Stimulated activated CD8-positive, alpha-beta memory T cell treated with anti-CD3 and anti-CD28 coated beads, Interleukin-12 subunit alpha, Interleukin-12 subunit beta, amount 100 ng/mL, for 1 hour (primary cell): ENCODE measurements around the gene GRID2.
"Not testable (repeated sequence)": the region's sequence is repeated elsewhere in the genome, so short reads cannot be mapped to it uniquely, and the experiment has no call there.

Experiments
- DNase-seq: peaks from one replicate; pipeline ENCODE4 v3.0.0-alpha.2; 2020; ENCODE audit warnings: low read depth

The GRID2 gene

DNA sequence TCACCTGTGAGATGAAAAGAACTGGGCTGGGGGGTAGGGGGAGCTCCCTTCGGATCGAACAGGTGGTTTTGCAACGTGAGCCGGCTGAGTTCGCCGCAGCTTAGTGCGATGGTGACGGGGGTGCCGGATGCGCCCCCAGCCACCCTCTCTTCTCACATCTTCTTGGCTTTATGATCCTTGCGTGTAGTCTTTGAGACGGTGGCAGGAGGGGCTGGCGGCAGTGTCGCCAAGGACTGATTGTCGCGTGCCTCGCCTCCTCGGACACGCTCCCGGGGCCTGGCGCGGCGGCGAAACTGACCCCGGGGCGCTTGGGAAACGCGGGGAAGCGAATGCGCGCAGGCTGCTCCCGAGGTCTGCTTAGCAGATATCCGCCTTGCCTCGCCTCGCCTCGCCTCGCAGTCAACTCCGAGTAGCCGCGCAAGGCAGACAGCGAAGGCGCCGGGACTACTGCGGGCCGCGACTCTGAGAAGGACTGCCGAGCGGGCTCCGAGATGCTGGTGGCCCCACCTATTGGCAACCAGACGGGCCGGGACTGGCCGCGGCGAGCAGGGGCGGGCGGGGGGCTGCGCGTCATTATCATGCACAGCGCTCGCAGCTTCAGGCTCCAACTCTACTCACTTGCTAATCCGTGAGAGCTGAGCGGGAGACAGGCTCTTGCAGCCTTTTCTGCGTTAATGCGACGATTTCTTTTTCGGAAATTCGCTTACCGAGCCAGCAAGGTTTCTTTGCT, 1.5 kb downstream of the GRID2 start:
- DNase-seq = no peak

DNA sequence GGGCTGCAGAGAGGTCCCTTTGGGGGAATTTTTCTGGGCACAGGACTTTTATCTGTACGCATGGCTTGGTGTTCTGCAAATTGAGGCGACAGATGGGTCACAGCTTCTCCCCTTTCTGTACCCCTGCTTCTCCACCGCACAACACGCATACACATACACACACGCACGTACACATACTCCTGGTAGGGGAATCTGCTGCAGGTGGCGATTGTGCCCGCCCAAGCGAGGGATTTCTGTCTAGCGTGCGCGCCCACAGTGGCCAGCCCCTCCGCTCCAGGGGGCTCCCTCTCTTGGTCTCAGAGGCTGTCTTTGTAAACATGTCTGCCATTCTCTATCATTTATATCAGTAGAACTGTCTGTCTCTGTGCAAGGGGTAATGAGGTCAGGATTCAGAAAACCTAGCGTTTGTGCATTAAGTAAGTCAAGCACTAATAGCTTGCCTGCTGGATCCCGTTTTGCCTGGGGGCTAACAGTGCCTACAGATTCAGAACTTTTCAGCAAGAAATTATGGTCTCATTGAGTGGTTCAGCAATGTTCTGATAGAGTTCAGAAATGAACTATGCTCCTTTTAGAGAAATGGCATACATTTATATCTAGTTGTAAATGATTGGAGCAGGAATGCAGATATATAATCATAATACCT, 2.2 kb downstream of the GRID2 start:
- DNase-seq = no peak

DNA sequence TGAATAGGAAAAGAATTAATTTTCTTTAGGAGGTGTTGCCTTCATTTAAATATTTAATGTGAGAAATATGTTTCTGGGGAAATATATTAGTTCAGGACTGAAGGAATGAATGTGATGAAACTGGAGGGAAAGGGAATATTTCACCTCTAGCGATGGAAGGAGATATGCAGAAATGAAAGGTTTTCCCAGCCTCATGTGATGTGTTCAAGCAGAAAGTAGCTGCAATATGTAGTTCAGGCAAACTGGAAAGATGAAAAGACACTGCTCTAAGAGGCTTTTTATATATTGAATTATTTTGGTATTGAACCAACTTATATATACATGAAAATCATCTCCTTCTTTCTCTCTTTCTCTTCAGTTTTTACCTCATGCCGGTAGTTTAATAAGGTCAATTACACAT, 3.4 kb downstream of the GRID2 start:
- DNase-seq = no peak

DNA sequence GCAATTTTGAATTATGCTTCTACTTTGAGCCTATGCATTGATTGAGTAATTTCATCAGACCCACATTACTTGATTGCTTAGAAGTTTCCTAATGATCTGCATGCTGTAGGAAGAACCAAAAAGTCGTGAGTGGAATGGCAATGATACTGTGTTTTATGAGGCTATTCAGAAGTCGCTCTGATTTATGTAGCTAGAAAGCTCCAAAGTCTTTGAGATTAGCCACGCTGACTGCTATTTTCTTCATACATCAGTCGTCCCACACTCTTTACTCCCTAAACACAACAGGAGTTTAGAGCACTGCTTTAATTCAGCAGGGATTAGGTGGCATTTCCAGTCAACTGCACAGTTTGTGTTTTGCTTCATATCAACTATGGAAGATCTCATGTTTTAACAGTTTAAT, 4.1 kb downstream of the GRID2 start:
- DNase-seq = no peak

DNA sequence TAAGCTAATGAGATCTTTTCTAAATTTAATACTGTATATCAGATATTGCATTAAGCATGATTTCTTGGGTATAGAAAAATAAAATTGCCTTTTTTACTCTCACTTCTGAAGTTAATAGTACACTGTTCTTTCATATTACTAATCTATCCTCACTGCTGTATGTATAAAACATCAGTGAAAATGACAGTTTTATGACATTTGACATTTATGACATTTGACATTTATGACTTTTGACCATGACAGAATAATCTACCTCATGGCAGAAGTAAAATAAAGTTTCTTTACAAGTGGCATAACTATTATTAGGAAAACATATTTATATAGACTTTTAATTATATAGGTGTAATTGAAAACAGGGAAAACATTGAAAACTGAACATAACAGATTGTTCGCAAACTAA, 13.3 kb downstream of the GRID2 start:
- DNase-seq = no peak

DNA sequence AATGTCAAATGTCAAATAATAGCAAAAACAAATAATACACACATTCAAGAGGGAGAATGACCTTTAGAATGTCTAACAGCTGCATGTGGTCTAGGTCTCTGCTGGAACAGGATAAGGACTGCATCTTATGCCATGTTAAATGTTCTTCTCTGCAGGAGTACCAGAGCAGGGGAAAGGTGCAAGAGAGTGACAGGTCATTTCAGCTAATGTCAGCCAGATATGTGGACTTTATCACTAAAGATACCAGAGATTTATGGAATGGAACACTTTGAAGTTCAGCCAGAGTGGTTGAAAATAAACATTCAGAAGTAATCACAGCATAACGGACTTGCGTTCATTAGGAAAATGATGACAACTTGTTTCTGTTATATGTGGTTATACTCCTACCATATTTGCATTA, 24.3 kb downstream of the GRID2 start:
- DNase-seq = no peak

DNA sequence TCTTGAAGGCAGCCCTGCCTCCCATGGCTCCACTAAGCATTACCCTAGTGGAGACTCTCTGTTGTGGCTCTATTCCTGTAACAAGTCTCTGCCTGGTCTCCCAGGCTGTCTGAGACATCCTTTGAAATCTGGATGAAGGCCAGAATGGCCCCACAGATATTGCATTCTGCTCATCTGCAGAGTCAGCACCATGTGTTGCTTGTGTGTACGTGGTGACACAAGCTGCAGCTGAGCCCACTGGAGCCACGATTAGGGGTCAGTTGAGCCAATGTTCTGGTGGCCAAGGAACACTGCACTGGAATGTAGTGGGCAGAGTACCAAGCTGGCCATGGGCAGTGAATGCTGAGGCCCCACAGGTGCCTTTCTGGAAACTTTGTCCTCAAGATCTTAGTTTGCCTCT, 29.2 kb downstream of the GRID2 start:
- DNase-seq = no peak

DNA sequence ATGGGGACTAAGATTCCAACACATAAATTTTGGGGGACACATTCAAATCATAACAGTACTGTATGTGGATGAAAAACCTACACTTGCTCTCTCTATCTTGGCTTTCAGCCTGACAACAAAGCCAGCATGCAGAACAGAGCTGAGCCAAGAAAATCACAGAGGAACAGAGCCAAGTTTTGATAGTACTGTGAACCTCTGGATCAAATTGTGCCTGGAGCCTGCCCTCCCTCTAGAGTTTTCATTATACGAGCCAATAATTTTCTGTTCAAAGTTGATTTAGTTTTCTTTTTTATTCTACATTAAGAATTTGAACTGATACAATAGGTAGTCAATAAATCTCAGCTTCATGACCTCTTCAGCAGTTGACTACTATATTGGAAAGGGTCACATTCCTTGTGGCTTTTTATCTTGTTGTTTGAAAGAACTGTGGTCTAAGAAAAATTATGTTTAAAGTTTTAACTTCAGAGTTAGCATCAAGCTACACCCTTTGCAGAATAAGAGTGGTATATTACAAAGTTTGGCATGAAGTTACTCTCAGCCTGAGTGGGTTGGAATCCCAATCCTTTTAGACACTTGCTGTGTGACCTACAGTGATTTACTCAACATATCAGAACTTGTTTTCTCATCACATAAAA, 31.1 kb downstream of the GRID2 start:
- no peak for DNase-seq

DNA sequence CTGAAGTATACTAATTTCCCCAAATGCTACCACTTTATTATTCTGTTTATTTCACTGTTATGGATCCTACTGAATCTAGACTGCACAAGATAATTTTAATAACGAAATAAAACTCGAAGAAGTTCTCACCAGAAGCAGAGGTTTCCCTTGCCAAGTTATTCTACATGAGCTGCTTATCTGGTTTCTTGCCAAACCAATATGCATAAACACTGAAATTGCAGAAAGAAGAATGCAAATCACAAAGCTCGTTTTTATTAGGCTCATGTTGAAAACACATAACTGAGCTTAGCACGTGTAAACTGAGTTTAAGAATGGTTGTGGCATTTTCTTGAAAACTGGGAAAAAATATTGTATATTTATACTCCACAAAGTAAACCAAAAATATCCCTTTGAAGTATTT, 35.9 kb downstream of the GRID2 start:
- no peak for DNase-seq

DNA sequence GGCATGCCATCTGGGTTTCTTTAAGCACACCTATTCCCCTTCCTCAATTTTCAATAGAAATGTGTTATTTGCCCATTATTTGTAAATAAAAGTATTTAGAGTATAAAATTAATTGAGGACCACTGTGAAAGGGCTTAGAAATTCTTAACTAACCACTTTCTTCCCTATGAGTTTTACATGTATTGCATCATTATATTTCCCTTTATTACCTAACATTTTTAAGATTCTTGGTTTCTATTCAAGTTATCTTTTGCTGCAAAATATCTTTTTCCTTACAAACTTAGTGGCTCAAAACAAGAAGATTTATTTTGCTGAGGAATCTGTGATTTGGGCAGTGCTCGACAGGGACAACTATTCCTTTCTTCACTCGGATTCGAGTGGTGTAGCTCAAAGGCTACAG, 40.5 kb downstream of the GRID2 start:
- no peak for DNase-seq

DNA sequence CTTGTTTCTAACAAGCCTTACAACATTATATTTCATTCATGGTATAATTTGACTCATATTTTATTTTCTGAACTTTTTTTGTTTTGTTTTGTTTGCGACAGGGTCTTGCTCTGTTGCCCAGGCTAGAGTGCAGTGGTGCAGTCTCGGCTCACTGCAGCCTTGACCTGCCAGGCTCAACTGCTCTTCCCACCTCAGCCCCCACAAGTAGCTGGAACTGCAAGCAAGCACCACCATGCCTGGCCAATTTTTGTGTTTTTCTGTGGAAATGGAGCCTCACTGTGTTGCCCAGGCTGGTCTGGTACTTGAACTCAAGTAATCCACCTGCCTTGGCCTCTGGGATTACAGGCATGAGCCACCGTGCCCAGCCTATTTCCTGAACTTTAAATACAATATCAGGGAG, 42.5 kb downstream of the GRID2 start:
- DNase-seq = no peak

DNA sequence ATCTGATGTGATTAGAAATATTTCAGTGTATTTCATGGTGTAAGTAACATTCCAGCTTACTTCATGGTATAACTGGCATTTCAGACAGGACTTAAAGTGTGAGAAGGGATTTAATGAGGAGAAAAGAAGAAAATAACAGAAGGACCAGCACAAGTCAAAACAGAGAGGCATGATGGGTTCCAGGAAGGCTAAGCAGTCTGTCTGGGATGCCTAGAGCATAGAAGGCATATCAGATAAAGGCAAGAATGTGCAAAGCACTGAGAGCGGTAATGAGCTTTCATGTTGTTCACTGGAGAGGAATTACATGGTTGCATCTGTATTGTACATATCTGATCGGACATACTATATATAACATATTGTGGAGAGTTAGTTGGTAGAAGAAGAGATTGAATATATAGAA, 54.2 kb downstream of the GRID2 start:
- no peak for DNase-seq

DNA sequence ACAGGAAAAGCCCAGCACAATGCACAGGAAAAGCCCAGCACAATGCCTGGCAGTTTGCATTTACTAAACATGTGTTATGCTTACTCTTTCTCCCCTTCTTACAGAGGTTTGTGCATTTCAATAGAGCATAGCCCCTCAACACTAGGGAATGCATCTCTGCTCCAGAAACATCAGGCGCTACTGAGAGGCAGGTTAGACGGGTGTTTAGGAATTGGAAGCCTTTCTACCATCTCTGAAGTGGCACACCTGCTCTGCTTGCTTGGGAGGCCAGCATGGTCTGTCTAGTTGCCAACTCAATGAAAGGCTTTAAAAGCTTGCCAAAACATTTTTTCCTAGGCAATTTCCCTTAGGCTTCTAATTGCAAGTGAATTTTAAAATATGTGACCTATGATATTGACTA, 55.7 kb downstream of the GRID2 start:
- no peak for DNase-seq

DNA sequence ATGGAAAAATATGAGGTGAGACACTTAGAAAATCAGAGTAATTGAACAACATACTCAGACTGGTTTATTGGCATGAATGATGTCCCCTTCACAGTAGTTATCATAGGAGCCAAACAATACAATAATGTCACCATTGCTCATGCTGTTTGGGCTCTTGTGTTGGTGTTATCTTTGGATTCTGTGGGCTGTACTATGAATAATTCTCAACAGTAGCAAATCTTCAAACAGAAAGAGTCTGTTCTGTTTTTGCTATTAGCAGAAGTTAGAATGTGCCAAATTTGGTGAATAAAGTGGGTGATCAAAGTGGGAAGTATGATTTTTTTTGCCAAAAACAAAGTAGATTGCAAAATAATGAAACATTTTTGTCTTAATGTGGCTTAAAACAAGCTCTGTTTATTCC, 58.3 kb downstream of the GRID2 start:
- no peak for DNase-seq

DNA sequence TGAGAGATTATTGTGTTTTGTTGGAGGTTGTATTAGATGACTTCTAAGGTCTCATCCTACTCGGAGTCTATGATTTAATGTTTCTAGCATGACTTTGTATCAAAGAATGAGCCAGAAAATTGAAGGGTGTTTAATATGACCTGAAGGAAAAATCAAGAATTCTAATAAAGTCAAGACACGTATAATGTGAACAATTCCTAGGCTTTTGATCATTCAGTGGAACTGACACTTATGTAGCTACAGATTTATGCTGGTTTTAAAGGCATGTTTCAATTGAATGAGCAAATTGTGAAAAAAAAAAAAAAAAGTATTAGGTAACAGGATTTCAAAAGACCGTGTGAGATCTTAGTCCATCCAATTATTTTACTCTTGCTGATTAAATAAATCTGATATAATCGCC, 64.9 kb downstream of the GRID2 start:
- no peak for DNase-seq

DNA sequence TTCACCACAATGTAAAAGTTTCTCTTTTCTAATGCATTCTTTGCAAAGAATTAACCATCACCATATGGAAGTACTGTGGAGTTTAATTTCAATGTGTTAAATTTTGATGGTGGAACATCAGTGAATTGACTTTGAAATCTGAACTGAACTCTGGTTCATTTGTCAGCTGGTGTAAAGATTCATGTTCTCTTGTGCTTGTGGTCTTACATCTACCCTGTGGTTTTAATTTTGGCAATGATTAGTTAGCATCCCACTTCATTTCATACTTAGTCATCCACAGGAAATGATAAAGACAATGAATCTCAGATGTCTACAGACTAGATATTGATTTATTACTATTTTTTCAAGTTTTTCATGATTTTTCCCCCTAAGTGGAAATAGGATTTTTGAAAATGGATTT, 77.8 kb downstream of the GRID2 start:
- no peak for DNase-seq

DNA sequence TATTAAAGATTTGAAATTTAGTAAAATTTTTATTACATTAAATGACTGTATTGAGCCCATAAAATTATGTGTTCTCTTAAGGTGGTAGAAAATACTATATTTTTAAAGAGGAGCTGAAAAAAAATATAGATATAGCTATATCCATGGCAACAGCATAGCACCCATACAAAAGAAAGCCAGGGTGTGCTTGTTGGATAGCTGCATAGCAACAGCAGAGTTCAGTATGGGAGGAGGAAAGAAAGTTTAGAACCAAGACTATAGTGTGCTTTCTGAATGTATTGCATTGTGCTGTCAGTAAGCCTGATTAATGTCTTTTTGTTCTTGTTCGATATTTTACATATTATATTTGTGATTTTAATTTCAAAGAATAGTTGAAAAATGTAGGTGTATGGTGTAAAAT, 78.4 kb downstream of the GRID2 start:
- no peak for DNase-seq

DNA sequence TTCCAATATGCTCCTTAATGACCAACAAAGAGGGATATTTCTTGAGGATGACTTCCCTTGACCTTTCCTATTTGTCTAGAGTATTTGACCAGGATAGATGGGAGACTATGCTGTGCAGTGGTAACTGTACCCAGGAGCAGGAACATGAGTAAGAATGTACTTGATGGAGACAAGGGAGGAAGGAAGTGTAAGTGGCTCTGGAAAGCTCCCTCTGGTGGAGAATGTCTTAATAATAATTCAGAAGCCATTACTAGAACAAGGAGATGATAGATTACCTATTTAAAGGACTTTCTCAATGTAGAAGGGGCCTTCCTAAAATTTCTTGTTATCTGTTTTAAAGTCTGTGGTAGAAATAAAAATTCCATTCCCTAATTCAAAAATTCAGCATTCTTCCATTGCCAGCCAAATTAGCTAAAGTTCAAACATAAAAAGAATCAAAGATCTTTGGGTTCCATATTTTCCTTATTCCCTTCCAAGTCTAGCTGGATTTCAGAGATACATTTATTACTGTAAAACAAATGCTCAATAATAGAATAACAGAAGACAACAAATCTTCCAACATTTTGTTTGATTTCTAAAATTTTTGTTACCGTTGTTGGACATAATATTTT, 83.8 kb downstream of the GRID2 start:
- no peak for DNase-seq

DNA sequence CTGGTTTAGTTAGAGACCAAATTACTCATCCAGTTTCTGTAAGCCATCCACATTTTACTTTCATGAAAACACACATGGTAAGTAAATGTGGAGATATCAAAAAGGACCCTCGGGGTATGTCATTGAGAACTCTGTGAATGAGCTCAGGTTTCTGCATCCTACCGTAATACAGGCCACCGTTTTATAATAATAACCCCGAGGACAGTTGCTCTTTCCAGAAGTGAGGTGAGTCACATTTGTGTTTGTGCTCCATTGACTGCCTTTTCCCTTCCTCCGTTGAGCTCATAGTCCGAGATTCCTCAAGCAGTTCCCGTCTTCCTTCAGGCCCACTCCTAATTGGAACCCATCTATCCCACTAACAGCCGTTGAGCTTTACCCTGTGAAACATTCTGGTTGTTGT, 95.3 kb downstream of the GRID2 start:
- DNase-seq = no peak

DNA sequence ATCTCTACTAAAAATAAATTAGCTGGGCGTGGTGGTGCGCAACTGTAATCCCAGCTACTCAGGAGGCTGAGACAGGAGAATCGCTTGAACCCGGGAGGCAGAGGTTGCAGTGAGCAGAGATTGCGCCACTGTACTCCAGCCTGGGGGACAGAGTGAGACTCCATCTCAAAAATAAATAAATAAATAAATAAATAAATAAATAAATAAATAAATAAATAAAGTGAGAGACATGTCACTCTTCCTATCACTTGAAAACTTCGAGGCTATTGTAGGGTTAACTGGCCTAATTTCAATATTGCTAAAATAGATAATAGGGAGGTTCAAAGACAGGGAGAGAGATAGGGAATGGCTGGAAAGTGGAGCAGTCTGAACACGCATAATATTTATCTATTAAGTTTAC, 99.8 kb downstream of the GRID2 start:
- DNase-seq = not testable (repeated sequence)

DNA sequence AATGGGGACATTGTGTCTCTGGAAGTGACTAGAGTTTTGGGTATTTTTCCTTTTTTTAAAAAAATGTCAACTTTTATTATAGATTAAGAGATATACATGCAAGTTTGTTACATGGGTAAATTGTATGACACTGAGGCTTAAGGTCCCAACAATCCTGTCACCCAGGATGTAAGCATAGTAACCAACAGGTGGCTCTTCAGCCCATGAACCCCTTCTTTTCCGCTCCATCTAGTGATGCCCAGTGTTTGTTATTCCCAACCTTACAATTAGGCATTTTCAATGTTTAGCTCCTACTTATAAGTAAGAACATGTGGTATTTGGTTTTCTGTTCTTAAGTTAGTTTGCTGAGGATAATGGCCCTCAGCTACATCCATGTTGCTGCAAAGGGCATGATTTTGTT, 102.7 kb downstream of the GRID2 start:
- DNase-seq = no peak

DNA sequence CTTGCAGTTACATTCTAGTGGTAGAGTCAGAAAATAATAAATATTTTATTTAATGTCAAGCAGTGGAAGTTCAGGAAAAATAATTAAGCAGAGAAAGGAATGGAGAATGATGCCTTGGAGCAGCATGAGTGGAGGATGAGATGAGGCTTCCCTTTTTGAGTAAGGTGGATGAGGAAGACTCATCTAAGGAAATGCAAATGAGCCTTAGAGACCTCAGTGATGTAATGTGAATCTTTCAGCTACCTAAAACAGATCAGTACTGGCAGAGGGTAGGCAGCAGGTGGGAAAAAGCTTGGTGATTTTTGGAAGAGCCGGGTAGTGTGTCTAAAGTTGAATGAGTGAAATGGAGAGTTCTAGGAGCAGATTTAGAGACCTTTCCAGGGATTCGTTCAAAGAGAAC, 118.2 kb downstream of the GRID2 start:
- no peak for DNase-seq

DNA sequence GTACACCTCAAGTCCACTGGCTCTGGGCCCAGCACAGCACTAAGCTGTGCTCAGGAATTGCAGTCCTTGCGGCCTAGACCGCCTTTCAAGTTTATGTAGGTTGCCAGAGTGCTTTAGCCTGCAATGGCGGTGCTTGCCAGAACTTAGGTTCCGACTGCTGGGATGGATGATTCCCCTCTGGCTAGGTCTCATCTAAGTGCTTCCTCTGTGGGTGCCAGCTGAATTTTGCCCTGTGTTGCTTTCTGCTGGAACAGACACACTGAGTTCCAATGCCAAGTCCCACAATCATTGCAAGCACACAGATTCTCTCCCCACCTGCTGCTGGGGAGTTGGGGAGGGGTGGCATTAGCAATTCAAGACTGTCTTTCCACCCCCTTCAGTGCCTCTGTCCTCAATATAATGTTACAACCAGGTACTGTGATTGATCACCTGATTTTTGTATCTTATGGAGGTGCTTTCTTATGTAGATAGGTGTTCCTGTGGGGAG, 129.5 kb downstream of the GRID2 start:
- DNase-seq = no peak
